HepG2 (cell line): ENCODE data around the gene EPB41. TPM values are rescaled to one million over a fixed set of nuclear protein-coding genes. Genes with fewer than 3 reads are reported as not detected.
A peak's percentile ranks its signal among the peaks of the same experiment; 100 is the strongest.

Experiments used
- ARID4A ChIP-seq: sonication (generic); formaldehyde crosslinking; IDR thresholded peaks from 2 replicates; pipeline ENCODE4 v1.5.0; 2020; ENCODE audit warnings: mild to moderate bottlenecking, missing genetic modification reagents, borderline replicate concordance
- CHD4 ChIP-seq: fragments of 200-600 bp; sonication (generic); IDR thresholded peaks from 2 replicates; pipeline ENCODE4 v1.7.0; 2017; ENCODE audit warnings: mild to moderate bottlenecking, low read length, borderline replicate concordance
- MIER3 ChIP-seq: IDR thresholded peaks from 2 replicates; pipeline ENCODE4 v1.6.1; 2016; ENCODE audit warnings: missing compliant biosample characterization, borderline replicate concordance
- NBN ChIP-seq: fragments of 450-650 bp; conservative IDR thresholded peaks from 2 replicates; pipeline ENCODE4 v1.6.1; 2017
- PLRG1 ChIP-seq: fragments of 450-650 bp; conservative IDR thresholded peaks from 2 replicates; pipeline ENCODE4 v1.6.1; 2016
- REPIN1 ChIP-seq: sonication (generic); formaldehyde crosslinking; IDR thresholded peaks from 2 replicates; pipeline ENCODE4 v1.8.0; 2022; ENCODE audit warnings: missing genetic modification reagents, low read depth, mild to moderate bottlenecking, borderline replicate concordance
- SMAD3 ChIP-seq: sonication (generic); formaldehyde crosslinking; IDR thresholded peaks from 2 replicates; pipeline ENCODE4 v1.4.0; 2020; ENCODE audit warnings: missing genetic modification reagents
- SNAI1 ChIP-seq: sonication (generic); formaldehyde crosslinking; IDR thresholded peaks from 2 replicates; pipeline ENCODE4 v1.5.0; 2020; ENCODE audit warnings: mild to moderate bottlenecking, missing genetic modification reagents, borderline replicate concordance
- THRA ChIP-seq: sonication (generic); formaldehyde crosslinking; IDR thresholded peaks from 2 replicates; pipeline ENCODE4 v1.4.0; 2020; ENCODE audit warnings: missing genetic modification reagents, borderline replicate concordance
- ZHX1 ChIP-seq: sonication (generic); formaldehyde crosslinking; IDR thresholded peaks from 2 replicates; pipeline ENCODE4 v1.8.1; 2022; ENCODE audit warnings: low read depth, mild to moderate bottlenecking, missing genetic modification reagents
- ZMAT3 ChIP-seq: sonication (generic); formaldehyde crosslinking; conservative IDR thresholded peaks from 2 replicates; pipeline ENCODE4 v1.7.0; 2021; ENCODE audit warnings: missing genetic modification reagents
- ZMYM2 ChIP-seq: sonication (generic); formaldehyde crosslinking; IDR thresholded peaks from 2 replicates; pipeline ENCODE4 v1.8.0; 2022; ENCODE audit warnings: mild to moderate bottlenecking, missing genetic modification reagents
- ZMYM3 ChIP-seq: sonication (generic); formaldehyde crosslinking; IDR thresholded peaks from 2 replicates; pipeline ENCODE4 v1.5.1; 2020; ENCODE audit warnings: mild to moderate bottlenecking, missing genetic modification reagents
- ZNF576 ChIP-seq: sonication (generic); formaldehyde crosslinking; IDR thresholded peaks from 2 replicates; pipeline ENCODE4 v1.4.0; 2020; ENCODE audit warnings: mild to moderate bottlenecking, missing genetic modification reagents
- ZNF639 ChIP-seq: conservative IDR thresholded peaks from 2 replicates; pipeline ENCODE4 v1.6.1; 2018; ENCODE audit warnings: missing genetic modification reagents
- ZNF672 ChIP-seq: sonication (generic); formaldehyde crosslinking; IDR thresholded peaks from 2 replicates; pipeline ENCODE4 v1.8.1; 2022; ENCODE audit warnings: missing genetic modification reagents
- ZSCAN9 ChIP-seq: IDR thresholded peaks from 2 replicates; pipeline ENCODE4 v1.6.1; 2016; ENCODE audit warnings: borderline replicate concordance
- polyA plus RNA-seq, 8 experiments: library from polyadenylated mRNA; depleted of rRNA in 3 of 8; stranded (reverse) in 7 of 8; unstranded in 1 of 8; fragments of >200 nt; fragmentation: Illumina TruSeq in 4 of 8; extraction: Trizol in 4 of 8; gene quantifications; 2 replicates each; pipeline versions ENCODE4 v1.2.1 to v1.2.3, GENCODE V29; 2011 to 2016; ENCODE audit warnings: low read depth in 4 of 8, missing spikeins in 1 of 8, mixed read lengths in 1 of 8; ENCODE audit not compliant: insufficient read depth in 1 of 8
- total RNA-seq, 5 experiments: library from RNA; depleted of rRNA; stranded (reverse); fragments of >200 nt; fragmentation: Illumina TruSeq; extraction: Trizol; gene quantifications; 2 replicates each; pipeline ENCODE4 v1.2.3, GENCODE V29; 2016; ENCODE audit warnings: low read depth in 1 of 5

Gene EPB41
- total and polyA plus RNA-seq, 2 of the 13 experiments (the other 11 are each of a cell fraction or from before 2014, with no cell fraction given), result 34.5 to 46.7 TPM

DNA sequence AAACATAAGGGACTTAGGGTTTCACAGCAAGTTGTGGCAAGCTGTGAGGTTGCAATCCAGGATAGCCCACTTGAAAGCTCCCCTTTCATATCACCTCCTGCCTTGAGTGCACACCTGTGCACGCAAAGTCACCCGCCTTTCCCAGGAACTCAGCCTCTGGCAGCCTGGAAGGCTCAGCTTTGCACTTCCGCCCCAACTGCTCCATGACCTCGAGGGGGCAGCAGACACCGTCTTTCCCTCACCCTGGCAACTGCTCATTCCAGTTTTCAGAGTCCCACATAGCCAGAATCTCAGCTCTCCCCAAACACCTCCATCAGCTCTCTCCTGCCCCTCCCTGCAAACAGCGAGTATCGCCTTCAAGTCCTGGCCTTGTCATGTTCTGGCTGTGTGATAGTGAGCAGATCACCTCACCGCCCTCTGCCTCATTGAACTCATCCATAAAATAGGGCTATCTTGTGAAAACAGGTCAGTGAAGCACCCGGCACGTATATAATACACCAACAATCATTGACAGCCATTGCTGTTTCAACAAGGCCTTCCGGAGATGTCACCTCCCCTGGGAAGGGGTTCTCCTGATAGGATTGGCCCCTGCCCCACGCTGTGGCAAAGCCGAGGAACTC lies 32.2 kb upstream of the EPB41 start (continued):
- TF ChIP-seq CHD4 (no peak), ZMYM3 (CRISPR knock-in tag) (peak; percentile 66; the same call in 1 of the 2 replicates), MIER3 (CRISPR knock-in tag) (0 out of 2 replicates have a peak, but pooled peaks have one; percentile 32), REPIN1 (CRISPR knock-in tag) (no peak), ZNF639 (CRISPR knock-in tag) (no peak), ZSCAN9 (CRISPR knock-in tag) (no peak), ZMYM2 (CRISPR knock-in tag) (no peak), ZMAT3 (CRISPR knock-in tag) (no peak), PLRG1 (no peak), THRA (CRISPR knock-in tag) (peak; percentile 27; the same call in 1 of the 2 replicates), ZNF672 (no peak), ZNF576 (CRISPR knock-in tag) (no peak), SNAI1 (CRISPR knock-in tag) (no peak), SMAD3 (CRISPR knock-in tag) (0 out of 2 replicates have a peak, but pooled peaks have one; percentile 51), ARID4A (CRISPR knock-in tag) (peak; percentile 35; the same call in 1 of the 2 replicates), NBN (no peak), ZHX1 (CRISPR knock-in tag) (no peak)
